GM12878 (cell line): ENCODE data around the gene MOXD1. TPM values are rescaled to one million over a fixed set of nuclear protein-coding genes. Genes with fewer than 3 reads are reported as not detected.

ENCODE experiments used
- ATAC-seq: fragments of 200-7000 bp; cut with Tn5 transposase; 3 replicates; pipeline ENCODE4 v1.9.1; 2020; ENCODE audit warnings: mild to moderate bottlenecking, moderate library complexity
- BruUV-seq: library from RNA; stranded (reverse); fragments of 400-500 nt; replicated peaks from 2 replicates; lab custom pipeline; 2021; lab: Mats Ljungman, UMichigan
- CTCF ChIA-PET: fragments of 300-600 bp; sonication (Branson Sonifier 250); formaldehyde crosslinking; extraction: SDS; loops from one replicate; lab custom pipeline; 2021; ENCODE audit warnings: inconsistent platforms; lab: Yijun Ruan, JAX
- POLR2A ChIA-PET: fragments of 350-600 bp; formaldehyde crosslinking; extraction: SDS; loops from one replicate; lab custom pipeline; 2021; ENCODE audit warnings: inconsistent platforms; lab: Charles Lee
- RAD21 ChIA-PET: fragments of 300-600 bp; sonication (Branson Sonifier 250); formaldehyde crosslinking; loops from one replicate; lab custom pipeline; 2023; ENCODE audit warnings: antibody characterized with exemption; ENCODE audit not compliant: unreplicated experiment; lab: Charles Lee
- SMC1A ChIA-PET: fragments of 300-600 bp; sonication (Branson Sonifier 250); formaldehyde crosslinking; loops from one replicate; lab custom pipeline; 2023; ENCODE audit not compliant: unreplicated experiment, uncharacterized antibody; lab: Charles Lee
- DNase-seq: peaks from one replicate; pipeline ENCODE4 v3.0.0-alpha.2; 2011; ENCODE audit warnings: low read depth, low spot score
- FAIRE-seq: peaks from 3 replicates; lab custom pipeline; 2011; peaks lifted over from hg19 to GRCh38; lab: Jason Lieb, UNC
- H2AFZ ChIP-seq: 2 replicates; pipeline ENCODE4 v1.6.0; 2011; ENCODE audit warnings: low read depth, low read length, control low read depth; ENCODE audit not compliant: control insufficient read depth
- H3K27ac ChIP-seq: 2 replicates; pipeline ENCODE4 v1.5.1; 2011; ENCODE audit warnings: control low read depth; ENCODE audit not compliant: control insufficient read depth, insufficient read depth
- H3K27me3 ChIP-seq, 2 experiments: replicated peaks in 1 of 2; 2 replicates each; pipeline versions ENCODE4 v1.6.0 to v1.6.1; 2011; ENCODE audit warnings: low read length in 1 of 2; ENCODE audit not compliant: control insufficient read depth in 2 of 2, insufficient read depth in 2 of 2
- H3K36me3 ChIP-seq, 2 experiments: 2 replicates each; pipeline ENCODE4 v1.5.1; 2011; ENCODE audit warnings: low read length in 1 of 2; ENCODE audit not compliant: control insufficient read depth in 2 of 2, insufficient read depth in 2 of 2
- H3K4me1 ChIP-seq: 2 replicates; pipeline ENCODE4 v1.6.1; 2011; ENCODE audit warnings: mild to moderate bottlenecking, low read length, moderate library complexity, mixed read lengths; ENCODE audit not compliant: control insufficient read depth, insufficient read depth
- H3K4me2 ChIP-seq: 2 replicates; pipeline ENCODE4 v1.6.0; 2011; ENCODE audit warnings: control low read depth; ENCODE audit not compliant: control insufficient read depth, insufficient read depth
- H3K4me3 ChIP-seq: fragments of 200-600 bp; sonication (generic); 2 replicates; pipeline ENCODE4 v1.5.1; 2016
- H3K79me2 ChIP-seq: 2 replicates; pipeline ENCODE4 v1.6.0; 2011; ENCODE audit warnings: low read length; ENCODE audit not compliant: control insufficient read depth, insufficient read depth
- H3K9ac ChIP-seq: 2 replicates; pipeline ENCODE4 v1.8.0; 2011; ENCODE audit warnings: low read length, control low read depth, mixed read lengths; ENCODE audit not compliant: control insufficient read depth, insufficient read depth
- H3K9me3 ChIP-seq: replicated peaks from 3 replicates; pipeline ENCODE4 v1.5.1; 2011; ENCODE audit warnings: mild to moderate bottlenecking, low read length; ENCODE audit not compliant: control insufficient read depth, insufficient read depth
- H4K20me1 ChIP-seq: 2 replicates; pipeline ENCODE4 v1.6.0; 2011; ENCODE audit not compliant: control insufficient read depth, insufficient read depth
- IKZF2 ChIP-seq, 2 experiments: fragments of 450-650 bp; IDR thresholded peaks; 2 replicates each; pipeline ENCODE4 v1.6.1; 2017; ENCODE audit warnings: mild to moderate bottlenecking in 2 of 2, moderate library complexity in 2 of 2
- NBN ChIP-seq: fragments of 450-650 bp; IDR thresholded peaks from 2 replicates; pipeline ENCODE4 v1.6.1; 2016
- NFXL1 ChIP-seq: fragments of 450-650 bp; IDR thresholded peaks from 2 replicates; pipeline ENCODE4 v1.6.1; 2017; ENCODE audit warnings: antibody characterized with exemption, mild to moderate bottlenecking, borderline replicate concordance
- RAD51 ChIP-seq: fragments of 450-650 bp; IDR thresholded peaks from 2 replicates; pipeline ENCODE4 v1.6.1; 2016; ENCODE audit warnings: moderate library complexity, mild to moderate bottlenecking, inconsistent platforms
- RB1 ChIP-seq: fragments of 450-650 bp; formaldehyde crosslinking; IDR thresholded peaks from 2 replicates; pipeline ENCODE4 v1.6.1; 2017; ENCODE audit warnings: mild to moderate bottlenecking, borderline replicate concordance
- RBBP5 ChIP-seq: fragments of 200-600 bp; sonication (generic); conservative IDR thresholded peaks from 2 replicates; pipeline ENCODE4 v1.6.1; 2016
- TCF3 ChIP-seq: IDR thresholded peaks from 2 replicates; pipeline ENCODE4 v1.6.1; 2012; ENCODE audit warnings: low read depth, mild to moderate bottlenecking, low read length, borderline replicate concordance; ENCODE audit not compliant: insufficient read depth
- TCF7 ChIP-seq: IDR thresholded peaks from 2 replicates; pipeline ENCODE4 v1.6.1; 2014; ENCODE audit warnings: antibody characterized with exemption, borderline replicate concordance
- ZNF207 ChIP-seq: fragments of 450-650 bp; IDR thresholded peaks from 2 replicates; pipeline ENCODE4 v1.6.1; 2014; ENCODE audit warnings: antibody characterized with exemption, mild to moderate bottlenecking, borderline replicate concordance
- ZNF622 ChIP-seq: fragments of 450-650 bp; IDR thresholded peaks from 2 replicates; pipeline ENCODE4 v1.6.1; 2017; ENCODE audit warnings: mild to moderate bottlenecking, inconsistent platforms
- WGBS: methylation state at CpG from one replicate; pipeline ENCODE4 v1.1.6; 2016; ENCODE audit warnings: low lambda C conversion rate; ENCODE audit not compliant: insufficient replicate concordance, insufficient coverage; ENCODE audit errors: missing lambda C conversion rate; 5-methylcytosine and 5-hydroxymethylcytosine counted together
- in situ Hi-C: fragments of 300-500 bp; cut with MboI; formaldehyde crosslinking; loops from 9 replicates; pipeline ENCODE4 v1.14.3; 2018; ENCODE audit warnings: mixed read lengths
- intact Hi-C: fragments of 100-400 bp; cut with micrococcal nuclease; formaldehyde crosslinking; loops from one replicate; pipeline ENCODE4 v1.14.2; 2022; ENCODE audit not compliant: unreplicated experiment
- polyA plus RNA-seq, 11 experiments: library from polyadenylated mRNA; depleted of rRNA in 4 of 11; unstranded in 6 of 11; stranded (reverse) in 5 of 11; fragments of >200 nt; fragmentation: Nextera tagmentation in 4 of 11; fragmentation: Illumina TruSeq in 1 of 11; extraction: Ambion mirVana in 4 of 11; extraction: Trizol in 1 of 11; gene quantifications; 1 replicate in 1 of 11; 2 replicates in 10 of 11; pipeline versions ENCODE4 v1.2.1 to v1.2.3, GENCODE V29; 2011 to 2016; ENCODE audit warnings: inconsistent platforms in 2 of 11, missing spikeins in 2 of 11, low read depth in 1 of 11
- total RNA-seq, 4 experiments: library from RNA; depleted of rRNA in 3 of 4; stranded (reverse); fragments of >200 nt in 3 of 4; fragmentation: Illumina TruSeq in 1 of 4; extraction: Trizol in 1 of 4; gene quantifications; 2 replicates each; pipeline versions ENCODE4 v1.2.1 to v1.2.3, GENCODE V29; 2013 to 2021
- TF ChIP-seq, protein P1 (sequence below): IDR thresholded peaks from 2 replicates; pipeline ENCODE4 v1.6.1; 2012; ENCODE audit warnings: low read length, inconsistent platforms
- TF ChIP-seq, protein P2 (sequence below): fragments of 150-350 bp; IDR thresholded peaks from 2 replicates; pipeline ENCODE4 v1.6.1; 2016; ENCODE audit warnings: low read depth, low read length
- TF ChIP-seq, protein P3 (sequence below): IDR thresholded peaks from 2 replicates; pipeline ENCODE4 v1.6.1; 2012; ENCODE audit warnings: low read depth, low read length, improper control_type of control experiment

The MOXD1 gene
- total and polyA plus RNA-seq, 10 of the 15 experiments (the other 5 are each of a cell fraction or from before 2014, with no cell fraction given) = 0.03 to 2.1 (median 0.64) TPM

DNA sequence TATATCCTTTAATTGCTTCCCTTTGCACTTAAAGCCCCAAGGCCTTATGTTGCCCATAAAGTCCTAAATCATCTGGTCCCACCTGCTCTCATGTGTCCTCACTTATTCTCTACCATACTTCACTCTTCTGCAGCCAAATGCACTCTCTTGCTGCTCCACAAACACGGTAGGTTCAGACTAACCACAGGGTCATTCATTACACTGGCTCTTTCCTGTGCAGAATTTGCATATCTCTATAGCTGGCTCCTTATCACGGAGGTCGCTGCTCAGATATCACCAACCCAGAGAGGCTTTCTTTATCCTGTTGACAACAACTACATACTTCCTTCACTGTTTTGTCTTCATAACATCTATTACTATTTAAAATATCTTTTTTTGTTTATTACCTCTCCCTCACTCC, 86.8 kb downstream of the MOXD1 start:
- BruUV-seq = no TSS peak
- Histone ChIP-seq H3K4me3 (no peak overlapping the region), H3K27ac (no peak overlapping the region), H3K4me1 (no peaks in the 10 kb centered on the region), H3K9ac (no peak overlapping the region), H3K79me2 (no peaks in the 10 kb centered on the region), H4K20me1 (no peaks in the 10 kb centered on the region), H2AFZ (no peak overlapping the region), H3K4me2 (no peak overlapping the region), H3K36me3 (no peaks in the 10 kb centered on the region), H3K27me3 (no peaks in the 10 kb centered on the region), H3K9me3 (peaks cover 5% of the 10 kb centered on the region; the same call in 2 of the 3 replicates)
- ChIA-PET POLR2A (no interaction called here), CTCF (no interaction called here), SMC1A (no interaction called here), RAD21 (no interaction called here)
- DNase-seq (no peak), ATAC-seq (no peak), FAIRE-seq (no peak)
- TF ChIP-seq NFXL1 = no peak
- TF ChIP-seq TCF7 = no peak
- no peak for TF ChIP-seq RAD51
- no peak for TF ChIP-seq RBBP5
- no peak for TF ChIP-seq ZNF207
- in situ Hi-C loops (no loop called here), intact Hi-C loops (no loop called here)
- WGBS = 61% methylated on average over 3 of the region's 3 CpGs

DNA sequence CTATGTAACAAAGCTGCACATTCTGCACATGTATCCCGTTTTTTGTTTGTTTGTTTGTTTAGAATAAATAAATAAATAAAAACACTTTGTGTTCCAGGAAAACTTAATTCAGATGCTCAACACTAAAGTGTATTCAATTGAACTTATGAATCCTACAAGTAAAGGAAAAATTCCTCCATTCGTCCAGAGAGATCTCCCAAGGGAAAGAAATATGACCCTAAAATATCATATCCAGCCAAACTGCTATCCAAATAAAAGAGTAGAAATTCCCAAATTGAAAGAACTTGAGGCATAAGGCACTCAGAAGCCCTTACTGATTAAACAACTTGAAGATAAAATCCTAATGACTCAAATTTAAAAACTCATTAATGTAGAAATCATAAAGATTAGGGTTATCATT, 90.4 kb downstream of the MOXD1 start:
- no peak overlapping the region for H3K4me3 ChIP-seq
- SMC1A ChIA-PET = no interaction called here
- TF ChIP-seq RB1 = no peak
- TF ChIP-seq, protein P1, sequence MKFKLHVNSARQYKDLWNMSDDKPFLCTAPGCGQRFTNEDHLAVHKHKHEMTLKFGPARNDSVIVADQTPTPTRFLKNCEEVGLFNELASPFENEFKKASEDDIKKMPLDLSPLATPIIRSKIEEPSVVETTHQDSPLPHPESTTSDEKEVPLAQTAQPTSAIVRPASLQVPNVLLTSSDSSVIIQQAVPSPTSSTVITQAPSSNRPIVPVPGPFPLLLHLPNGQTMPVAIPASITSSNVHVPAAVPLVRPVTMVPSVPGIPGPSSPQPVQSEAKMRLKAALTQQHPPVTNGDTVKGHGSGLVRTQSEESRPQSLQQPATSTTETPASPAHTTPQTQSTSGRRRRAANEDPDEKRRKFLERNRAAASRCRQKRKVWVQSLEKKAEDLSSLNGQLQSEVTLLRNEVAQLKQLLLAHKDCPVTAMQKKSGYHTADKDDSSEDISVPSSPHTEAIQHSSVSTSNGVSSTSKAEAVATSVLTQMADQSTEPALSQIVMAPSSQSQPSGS = no peak
- TF ChIP-seq, protein P2, sequence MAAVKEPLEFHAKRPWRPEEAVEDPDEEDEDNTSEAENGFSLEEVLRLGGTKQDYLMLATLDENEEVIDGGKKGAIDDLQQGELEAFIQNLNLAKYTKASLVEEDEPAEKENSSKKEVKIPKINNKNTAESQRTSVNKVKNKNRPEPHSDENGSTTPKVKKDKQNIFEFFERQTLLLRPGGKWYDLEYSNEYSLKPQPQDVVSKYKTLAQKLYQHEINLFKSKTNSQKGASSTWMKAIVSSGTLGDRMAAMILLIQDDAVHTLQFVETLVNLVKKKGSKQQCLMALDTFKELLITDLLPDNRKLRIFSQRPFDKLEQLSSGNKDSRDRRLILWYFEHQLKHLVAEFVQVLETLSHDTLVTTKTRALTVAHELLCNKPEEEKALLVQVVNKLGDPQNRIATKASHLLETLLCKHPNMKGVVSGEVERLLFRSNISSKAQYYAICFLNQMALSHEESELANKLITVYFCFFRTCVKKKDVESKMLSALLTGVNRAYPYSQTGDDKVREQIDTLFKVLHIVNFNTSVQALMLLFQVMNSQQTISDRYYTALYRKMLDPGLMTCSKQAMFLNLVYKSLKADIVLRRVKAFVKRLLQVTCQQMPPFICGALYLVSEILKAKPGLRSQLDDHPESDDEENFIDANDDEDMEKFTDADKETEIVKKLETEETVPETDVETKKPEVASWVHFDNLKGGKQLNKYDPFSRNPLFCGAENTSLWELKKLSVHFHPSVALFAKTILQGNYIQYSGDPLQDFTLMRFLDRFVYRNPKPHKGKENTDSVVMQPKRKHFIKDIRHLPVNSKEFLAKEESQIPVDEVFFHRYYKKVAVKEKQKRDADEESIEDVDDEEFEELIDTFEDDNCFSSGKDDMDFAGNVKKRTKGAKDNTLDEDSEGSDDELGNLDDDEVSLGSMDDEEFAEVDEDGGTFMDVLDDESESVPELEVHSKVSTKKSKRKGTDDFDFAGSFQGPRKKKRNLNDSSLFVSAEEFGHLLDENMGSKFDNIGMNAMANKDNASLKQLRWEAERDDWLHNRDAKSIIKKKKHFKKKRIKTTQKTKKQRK = no peak
- TF ChIP-seq TCF3 = no peak
- TF ChIP-seq, protein P3, sequence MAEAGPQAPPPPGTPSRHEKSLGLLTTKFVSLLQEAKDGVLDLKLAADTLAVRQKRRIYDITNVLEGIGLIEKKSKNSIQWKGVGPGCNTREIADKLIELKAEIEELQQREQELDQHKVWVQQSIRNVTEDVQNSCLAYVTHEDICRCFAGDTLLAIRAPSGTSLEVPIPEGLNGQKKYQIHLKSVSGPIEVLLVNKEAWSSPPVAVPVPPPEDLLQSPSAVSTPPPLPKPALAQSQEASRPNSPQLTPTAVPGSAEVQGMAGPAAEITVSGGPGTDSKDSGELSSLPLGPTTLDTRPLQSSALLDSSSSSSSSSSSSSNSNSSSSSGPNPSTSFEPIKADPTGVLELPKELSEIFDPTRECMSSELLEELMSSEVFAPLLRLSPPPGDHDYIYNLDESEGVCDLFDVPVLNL = no peak
- no peak for TF ChIP-seq ZNF622
- TF ChIP-seq IKZF2 (IDR thresholded peaks at IDR 0.05) = no peak
- no peak for TF ChIP-seq NBN

More for the DNA sequence above, 90.4 kb downstream of the MOXD1 start:
- ATAC-seq (no peak), DNase-seq (no peak), FAIRE-seq (no peak)
- no peak overlapping the region for H2AFZ ChIP-seq
- no peak overlapping the region for H3K27ac ChIP-seq
- no peaks in the 10 kb centered on the region; the same call in 2 of the 3 replicates for H3K9me3 ChIP-seq
- no peaks in the 10 kb centered on the region for H3K79me2 ChIP-seq
- ChIA-PET POLR2A (no interaction called here), CTCF (no interaction called here), RAD21 (no interaction called here)
- in situ Hi-C loops (no loop called here), intact Hi-C loops (no loop called here)
- H4K20me1 ChIP-seq = no peaks in the 10 kb centered on the region
- H3K4me1 ChIP-seq = no peaks in the 10 kb centered on the region
- H3K4me2 ChIP-seq = no peak overlapping the region
- H3K9ac ChIP-seq = no peak overlapping the region
- H3K27me3 ChIP-seq = no peaks in the 10 kb centered on the region
- WGBS = 43% methylated on average over 2 of the region's 2 CpGs
- H3K36me3 ChIP-seq = no peaks in the 10 kb centered on the region
- no TSS peak for BruUV-seq
